Urothelium cell line (cell line): Measurements from ENCODE around the gene LCE1B.

Experiments used
- DNase-seq: peaks from one replicate; pipeline ENCODE4 v3.0.0; 2011; ENCODE audit warnings: low spot score, mixed read lengths
- FAIRE-seq: peaks from 2 replicates; lab custom pipeline; 2011; peaks lifted over from hg19 to GRCh38; lab: Jason Lieb, UNC

Gene LCE1B

DNA sequence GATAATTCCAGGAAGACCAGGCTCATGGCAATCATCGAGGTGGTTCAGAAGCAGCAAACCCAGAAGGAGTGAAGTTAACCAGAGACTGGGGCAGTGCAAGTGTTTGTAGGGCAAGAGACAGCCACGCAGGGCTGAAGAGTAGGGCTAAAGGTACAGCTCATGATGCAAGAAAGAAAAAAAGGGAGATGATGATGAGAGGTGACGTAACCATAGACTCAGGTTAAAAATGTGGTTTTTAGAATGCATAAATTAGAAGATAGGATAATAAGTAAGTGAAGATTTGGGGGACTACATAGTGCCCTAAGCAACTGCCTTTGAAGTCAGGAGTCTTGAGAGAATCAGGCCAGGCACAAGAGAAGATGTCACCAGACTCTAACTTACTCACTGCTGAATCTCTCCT lies 48.4 kb downstream of the LCE1B start:
- FAIRE-seq (no peak), DNase-seq (no peak)

DNA sequence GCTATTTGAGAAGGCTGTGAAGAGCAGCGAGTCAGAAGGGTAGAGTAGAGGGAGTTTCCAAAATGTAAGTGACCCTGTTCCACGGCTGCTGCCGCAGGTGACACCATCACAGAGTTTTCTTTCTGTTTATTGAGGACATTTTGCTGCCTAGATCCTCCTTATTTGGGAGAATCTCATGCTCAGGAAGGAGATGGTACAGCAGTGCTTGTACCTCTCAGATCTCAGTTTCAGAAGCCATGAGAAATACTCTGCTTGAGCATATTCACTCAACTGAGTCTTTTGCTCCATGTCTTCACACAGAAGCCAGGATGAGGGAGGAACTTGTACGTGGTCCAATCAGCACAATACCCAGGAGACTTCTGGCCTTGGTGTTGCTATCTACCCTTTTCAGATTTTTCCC lies 49.6 kb downstream of the LCE1B start:
- FAIRE-seq = no peak
- no peak for DNase-seq
